AG04450 (cell line): Measurements from ENCODE around the gene SPAG4. TPM values are rescaled to one million over a fixed set of nuclear protein-coding genes. Genes with fewer than 3 reads are reported as not detected.

Experiments used
- CTCF ChIA-PET: fragments of 300-600, 350-600 bp; formaldehyde crosslinking; extraction: SDS; loops from one replicate; lab custom pipeline; 2022; ENCODE audit warnings: antibody characterized with exemption, inconsistent platforms; lab: Charles Lee
- POLR2A ChIA-PET: fragments of 350-600 bp; formaldehyde crosslinking; extraction: SDS; loops from one replicate; lab custom pipeline; 2021; ENCODE audit warnings: antibody characterized with exemption, inconsistent platforms; lab: Yijun Ruan, JAX
- DNase-seq: peaks from one replicate; pipeline ENCODE4 v3.0.0-alpha.2; 2011; ENCODE audit warnings: low read depth, low spot score
- H3K27ac ChIP-seq: one replicate; pipeline ENCODE4 v1.5.1; 2012; ENCODE audit warnings: low read depth, low read length, control low read depth
- H3K27me3 ChIP-seq: one replicate; pipeline ENCODE4 v1.6.0; 2012; ENCODE audit warnings: low read length; ENCODE audit not compliant: control insufficient read depth, insufficient read depth
- H3K4me3 ChIP-seq: 2 replicates; pipeline ENCODE4 v1.5.1; 2011; ENCODE audit warnings: mild to moderate bottlenecking, low read depth, low read length, control low read depth
- H3K9me3 ChIP-seq: 2 replicates; pipeline ENCODE4 v1.5.1; 2012; ENCODE audit warnings: low read length; ENCODE audit not compliant: control insufficient read depth, insufficient read depth
- polyA plus RNA-seq: library from polyadenylated mRNA; depleted of rRNA; stranded (reverse); fragments of >200 nt; gene quantifications from 2 replicates; pipeline ENCODE4 v1.2.3, GENCODE V29; 2011
- TF ChIP-seq, protein P1 (sequence below): IDR thresholded peaks from 2 replicates; pipeline ENCODE4 v1.5.1; 2011; ENCODE audit warnings: low read depth, low read length, control low read depth, inconsistent platforms

Gene SPAG4
- polyA plus RNA-seq, 1 experiment = 1.8 TPM

DNA sequence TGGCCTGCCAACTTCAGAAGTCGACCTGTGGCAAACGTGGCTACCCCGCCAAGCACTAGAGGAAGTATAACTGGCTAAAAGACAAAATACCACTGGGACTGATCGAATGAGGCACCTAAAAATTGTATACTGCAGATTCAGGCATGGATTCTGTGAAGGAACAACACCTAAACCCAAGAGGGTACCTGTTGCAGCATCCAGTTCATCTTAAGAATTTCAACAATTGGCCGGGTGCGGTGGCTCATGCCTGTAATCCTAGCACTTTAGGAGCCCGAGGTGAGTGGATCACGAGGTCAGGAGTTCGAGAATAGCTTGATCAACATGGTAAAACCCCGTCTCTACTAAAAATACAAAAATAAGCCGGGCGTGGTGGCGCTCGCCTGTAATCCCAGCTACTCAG lies 27.2 kb upstream of the SPAG4 start:
- ChIA-PET CTCF (no interaction called here), POLR2A (interaction anchor here (0.6 kb wide), 2 partner anchors 13 to 495 kb away, joined by 3 to 4 read pairs; no protein-coding TSS in a partner anchor)
- Histone ChIP-seq H3K27ac (no peak overlapping the region), H3K9me3 (no peaks in the 10 kb centered on the region), H3K27me3 (peaks cover 4% of the 10 kb centered on the region), H3K4me3 (no peak overlapping the region)
- TF ChIP-seq, protein P1, sequence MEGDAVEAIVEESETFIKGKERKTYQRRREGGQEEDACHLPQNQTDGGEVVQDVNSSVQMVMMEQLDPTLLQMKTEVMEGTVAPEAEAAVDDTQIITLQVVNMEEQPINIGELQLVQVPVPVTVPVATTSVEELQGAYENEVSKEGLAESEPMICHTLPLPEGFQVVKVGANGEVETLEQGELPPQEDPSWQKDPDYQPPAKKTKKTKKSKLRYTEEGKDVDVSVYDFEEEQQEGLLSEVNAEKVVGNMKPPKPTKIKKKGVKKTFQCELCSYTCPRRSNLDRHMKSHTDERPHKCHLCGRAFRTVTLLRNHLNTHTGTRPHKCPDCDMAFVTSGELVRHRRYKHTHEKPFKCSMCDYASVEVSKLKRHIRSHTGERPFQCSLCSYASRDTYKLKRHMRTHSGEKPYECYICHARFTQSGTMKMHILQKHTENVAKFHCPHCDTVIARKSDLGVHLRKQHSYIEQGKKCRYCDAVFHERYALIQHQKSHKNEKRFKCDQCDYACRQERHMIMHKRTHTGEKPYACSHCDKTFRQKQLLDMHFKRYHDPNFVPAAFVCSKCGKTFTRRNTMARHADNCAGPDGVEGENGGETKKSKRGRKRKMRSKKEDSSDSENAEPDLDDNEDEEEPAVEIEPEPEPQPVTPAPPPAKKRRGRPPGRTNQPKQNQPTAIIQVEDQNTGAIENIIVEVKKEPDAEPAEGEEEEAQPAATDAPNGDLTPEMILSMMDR = no peak
- no peak for DNase-seq

DNA sequence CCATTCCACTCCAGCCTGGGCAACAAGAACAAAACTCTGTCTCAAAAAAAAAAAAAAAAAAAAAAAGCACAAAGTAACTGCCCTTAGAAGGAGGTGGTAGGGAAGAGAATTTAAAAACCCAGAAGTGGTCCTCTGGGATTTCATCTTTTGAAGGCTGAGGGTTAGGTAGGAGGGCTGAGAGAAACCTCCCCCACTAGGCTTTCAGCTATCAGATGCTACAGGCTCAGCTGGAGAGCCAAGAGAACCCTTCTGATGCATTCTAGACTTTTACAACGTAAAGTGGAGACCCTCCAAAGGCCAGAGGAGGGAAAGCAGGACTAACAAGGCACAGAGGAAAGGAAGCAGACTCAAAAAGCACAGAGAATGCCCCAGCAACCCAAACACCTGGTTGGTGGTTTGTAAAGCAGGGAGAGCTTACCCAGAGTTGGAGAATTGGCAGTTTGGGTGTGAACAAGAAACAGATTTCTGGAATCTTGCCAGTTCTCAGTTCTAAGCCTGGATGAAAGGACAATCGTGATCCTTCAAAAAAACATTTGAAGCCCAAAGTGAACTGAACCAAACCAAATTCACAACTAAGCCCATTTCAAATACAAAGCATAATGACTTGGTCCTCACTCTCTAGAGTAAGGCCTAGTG lies 23.2 kb upstream of the SPAG4 start:
- CTCF ChIA-PET = no interaction called here
- POLR2A ChIA-PET = interaction anchor here (0.6 kb wide), 2 partner anchors 28 to 545 kb away, joined by 3 to 8 read pairs; no protein-coding TSS in a partner anchor
- H3K4me3 ChIP-seq = no peak overlapping the region
- no peaks in the 10 kb centered on the region for H3K9me3 ChIP-seq
- peaks cover 9% of the 10 kb centered on the region for H3K27me3 ChIP-seq
- no peak for DNase-seq
- TF ChIP-seq, protein P1 = no peak
- H3K27ac ChIP-seq = no peak overlapping the region

DNA sequence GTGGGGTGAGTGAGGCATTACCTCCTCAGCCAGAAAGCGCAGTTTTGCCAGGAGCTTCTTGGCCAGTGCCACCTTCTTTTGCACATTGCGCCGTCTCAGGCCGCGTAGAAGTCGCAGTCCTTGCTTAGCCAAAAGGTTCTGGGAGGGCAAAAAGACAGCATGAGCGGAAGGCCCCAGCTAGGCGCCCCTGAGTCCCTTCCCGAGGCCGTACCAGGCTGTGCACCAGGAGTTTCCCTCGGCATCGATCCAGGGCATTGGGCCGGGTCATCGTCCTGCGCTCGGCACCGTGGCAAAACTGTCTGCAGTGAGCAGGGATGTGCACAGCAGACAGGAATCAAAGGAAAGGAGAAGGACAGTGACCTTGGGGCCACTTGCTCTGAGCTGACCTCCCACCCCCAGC lies 20.2 kb upstream of the SPAG4 start:
- Histone ChIP-seq H3K27me3 (peaks cover 21% of the 10 kb centered on the region), H3K4me3 (no peak overlapping the region), H3K27ac (no peak overlapping the region), H3K9me3 (peaks cover 3% of the 10 kb centered on the region; the same call in 1 of the 2 replicates)
- TF ChIP-seq, protein P1 = no peak
- CTCF ChIA-PET = interaction anchor here (0.5 to 1.1 kb wide), 2 partner anchors 24 to 134 kb away, joined by 3 read pairs; no protein-coding TSS in a partner anchor
- no peak for DNase-seq
- POLR2A ChIA-PET = interaction anchor here (0.5 kb wide), 1 partner anchor 13 kb away, joined by 4 read pairs; no protein-coding TSS in a partner anchor

DNA sequence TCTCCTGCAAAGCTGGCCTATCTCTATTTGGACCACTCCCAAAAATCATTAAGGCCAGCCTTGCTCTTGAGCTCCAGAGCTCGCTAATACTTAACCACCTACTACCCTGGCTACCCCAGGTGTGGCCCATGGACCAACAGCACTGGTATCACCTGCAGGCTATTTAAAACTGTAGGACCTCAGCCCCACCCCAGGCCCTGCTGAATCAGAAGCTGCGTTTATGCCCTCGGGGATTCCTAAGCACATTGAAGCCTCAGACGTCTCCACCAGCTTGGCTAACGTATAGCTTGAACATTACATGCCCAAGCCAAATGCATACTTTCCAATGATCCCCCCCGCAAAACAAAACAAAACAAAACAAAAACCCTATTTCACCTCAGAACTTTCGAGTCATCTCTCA lies 19.7 kb upstream of the SPAG4 start:
- CTCF ChIA-PET = interaction anchor here (0.5 to 1.1 kb wide), 2 partner anchors 24 to 133 kb away, joined by 3 read pairs; no protein-coding TSS in a partner anchor
- no peak for DNase-seq
- Histone ChIP-seq H3K27ac (no peak overlapping the region), H3K4me3 (no peak overlapping the region), H3K9me3 (peaks cover 3% of the 10 kb centered on the region; the same call in 1 of the 2 replicates), H3K27me3 (peaks cover 25% of the 10 kb centered on the region)
- TF ChIP-seq, protein P1 = no peak
- POLR2A ChIA-PET = no interaction called here

DNA sequence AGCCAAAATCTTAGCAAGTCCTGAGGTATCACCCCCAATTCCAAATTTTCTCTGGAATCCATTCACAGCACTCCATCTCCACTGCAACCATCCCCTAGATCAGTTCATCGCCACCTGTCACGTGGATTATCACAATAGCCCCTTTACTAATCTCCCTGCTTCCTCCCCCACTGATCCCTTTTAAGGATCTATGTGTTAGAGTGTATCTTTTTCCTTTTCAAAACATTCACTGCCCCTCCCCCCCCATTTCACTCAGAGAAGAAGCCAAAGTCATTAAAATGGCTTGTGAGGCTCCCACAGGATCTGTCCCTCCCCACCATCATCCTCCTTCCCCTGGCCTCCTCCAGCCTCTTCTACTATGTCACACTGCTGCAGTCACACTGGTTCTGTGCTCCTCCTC lies 18.4 kb upstream of the SPAG4 start:
- Histone ChIP-seq H3K4me3 (no peak overlapping the region), H3K27ac (no peak overlapping the region), H3K9me3 (peaks cover 3% of the 10 kb centered on the region; the same call in 1 of the 2 replicates), H3K27me3 (peaks cover 34% of the 10 kb centered on the region)
- DNase-seq = no peak
- TF ChIP-seq, protein P1 = no peak
- ChIA-PET POLR2A (no interaction called here), CTCF (no interaction called here)
